ENCODE results near the gene DPM2.

DPM2 gene

GRCh38 chr9:127949827-127950512 lies 12.3 kb upstream of the DPM2 start:
- no peak overlapping the region for H3K4me3 ChIP-seq (ENCODE audit: low read length)
- DNase-seq (ENCODE audit: low read depth) = no peak
- no peak overlapping the region for H3K9ac ChIP-seq (ENCODE audit: low read length)
- no peaks in the 10 kb centered on the region for H3K9me3 ChIP-seq (ENCODE audit: control insufficient read depth, low read length)
- H3K36me3 ChIP-seq (ENCODE audit: control insufficient read depth, insufficient read depth, low read length, severe bottlenecking) = peaks cover 5% of the 10 kb centered on the region
- peaks cover 9% of the 10 kb centered on the region for H3K4me1 ChIP-seq (ENCODE audit: control insufficient read depth, insufficient read depth, low read length)
- no peaks in the 10 kb centered on the region for H3K27me3 ChIP-seq (replicated peaks; ENCODE audit: control insufficient read depth, insufficient read depth, low read length)

GRCh38 chr9:127947841-127948710 lies 10.4 kb upstream of the DPM2 start:
- Histone ChIP-seq H3K9me3 (ENCODE audit: control insufficient read depth, low read length) (no peaks in the 10 kb centered on the region), H3K9ac (ENCODE audit: low read length) (no peak overlapping the region), H3K36me3 (ENCODE audit: control insufficient read depth, insufficient read depth, low read length, severe bottlenecking) (peaks cover 16% of the 10 kb centered on the region), H3K4me1 (ENCODE audit: control insufficient read depth, insufficient read depth, low read length) (peaks cover 9% of the 10 kb centered on the region), H3K27me3 (replicated peaks; ENCODE audit: control insufficient read depth, insufficient read depth, low read length) (no peaks in the 10 kb centered on the region), H3K4me3 (ENCODE audit: low read length) (no peak overlapping the region)
- no peak for DNase-seq (ENCODE audit: low read depth)

- H3K27me3 ChIP-seq (replicated peaks; ENCODE audit: control insufficient read depth, insufficient read depth, low read length) = no peaks in the 10 kb centered on the region
- H3K4me3 ChIP-seq (ENCODE audit: low read length) = no peak overlapping the region
- DNase-seq (ENCODE audit: low read depth) = no peak
- no peaks in the 10 kb centered on the region for H3K9me3 ChIP-seq (ENCODE audit: control insufficient read depth, low read length)
- H3K36me3 ChIP-seq (ENCODE audit: control insufficient read depth, insufficient read depth, low read length, severe bottlenecking) = peaks cover 21% of the 10 kb centered on the region
- peaks cover 9% of the 10 kb centered on the region for H3K4me1 ChIP-seq (ENCODE audit: control insufficient read depth, insufficient read depth, low read length)
- H3K9ac ChIP-seq (ENCODE audit: low read length) = peak overlapping the region; percentile 34
These were observed 9.1 kb upstream of the DPM2 start for GRCh38 chr9:127946728-127947127.

GRCh38 chr9:127945942-127946341 lies 8.3 kb upstream of the DPM2 start:
- DNase-seq (ENCODE audit: low read depth) = no peak
- Histone ChIP-seq H3K27me3 (replicated peaks; ENCODE audit: control insufficient read depth, insufficient read depth, low read length) (no peaks in the 10 kb centered on the region), H3K9me3 (ENCODE audit: control insufficient read depth, low read length) (no peaks in the 10 kb centered on the region), H3K4me1 (ENCODE audit: control insufficient read depth, insufficient read depth, low read length) (peaks cover 9% of the 10 kb centered on the region), H3K4me3 (ENCODE audit: low read length) (no peak overlapping the region), H3K36me3 (ENCODE audit: control insufficient read depth, insufficient read depth, low read length, severe bottlenecking) (peaks cover 21% of the 10 kb centered on the region), H3K9ac (ENCODE audit: low read length) (no peak overlapping the region)

- Histone ChIP-seq H3K27me3 (replicated peaks; ENCODE audit: control insufficient read depth, insufficient read depth, low read length) (no peaks in the 10 kb centered on the region), H3K9ac (ENCODE audit: low read length) (no peak overlapping the region), H3K4me1 (ENCODE audit: control insufficient read depth, insufficient read depth, low read length) (peaks cover 9% of the 10 kb centered on the region), H3K36me3 (ENCODE audit: control insufficient read depth, insufficient read depth, low read length, severe bottlenecking) (peaks cover 21% of the 10 kb centered on the region), H3K4me3 (ENCODE audit: low read length) (no peak overlapping the region), H3K9me3 (ENCODE audit: control insufficient read depth, low read length) (no peaks in the 10 kb centered on the region)
- DNase-seq (ENCODE audit: low read depth) = no peak
These were observed 7.7 kb upstream of the DPM2 start for GRCh38 chr9:127945338-127945737.

DNA sequence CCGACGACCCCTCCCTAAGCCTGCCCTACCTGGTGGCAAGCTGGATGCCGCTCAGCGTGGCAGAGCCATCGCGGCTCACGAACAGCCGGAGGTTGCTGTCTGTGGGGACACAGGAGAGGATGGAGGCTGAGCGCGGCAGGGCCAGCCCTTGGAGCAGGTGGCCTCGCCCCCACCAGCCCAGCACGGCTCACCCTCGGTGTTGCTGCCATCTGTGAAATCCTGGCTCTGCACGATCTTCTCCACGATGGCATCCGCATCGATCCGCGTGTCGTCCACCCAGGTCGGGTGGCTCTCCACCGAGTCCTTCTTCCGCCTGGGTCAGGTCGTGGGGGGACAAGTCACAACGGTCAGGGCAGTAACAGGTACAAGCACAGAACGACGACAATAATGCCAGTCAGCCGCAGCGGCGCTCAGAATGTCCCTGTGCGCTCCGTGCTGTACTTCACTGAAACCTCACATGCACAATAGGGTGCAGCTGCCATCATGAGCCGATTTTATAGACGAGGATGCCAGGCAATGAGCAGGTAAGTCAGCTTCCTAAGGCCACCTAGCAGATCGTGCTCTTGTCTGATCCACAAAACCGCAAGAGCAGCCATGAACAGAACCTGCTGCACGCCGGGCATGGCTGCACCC lies 7.0 kb upstream of the DPM2 start:
- no peaks in the 10 kb centered on the region for H3K27me3 ChIP-seq (replicated peaks; ENCODE audit: control insufficient read depth, insufficient read depth, low read length)
- H3K9me3 ChIP-seq (ENCODE audit: control insufficient read depth, low read length) = no peaks in the 10 kb centered on the region
- H3K4me3 ChIP-seq (ENCODE audit: low read length) = no peak overlapping the region
- H3K4me1 ChIP-seq (ENCODE audit: control insufficient read depth, insufficient read depth, low read length) = peaks cover 9% of the 10 kb centered on the region
- no peak for DNase-seq (ENCODE audit: low read depth)
- peaks cover 21% of the 10 kb centered on the region for H3K36me3 ChIP-seq (ENCODE audit: control insufficient read depth, insufficient read depth, low read length, severe bottlenecking)
- H3K9ac ChIP-seq (ENCODE audit: low read length) = no peak overlapping the region

- H3K9ac ChIP-seq (ENCODE audit: low read length) = no peak overlapping the region
- H3K27me3 ChIP-seq (replicated peaks; ENCODE audit: control insufficient read depth, insufficient read depth, low read length) = no peaks in the 10 kb centered on the region
- peaks cover 9% of the 10 kb centered on the region for H3K4me1 ChIP-seq (ENCODE audit: control insufficient read depth, insufficient read depth, low read length)
- peaks cover 21% of the 10 kb centered on the region for H3K36me3 ChIP-seq (ENCODE audit: control insufficient read depth, insufficient read depth, low read length, severe bottlenecking)
- DNase-seq (ENCODE audit: low read depth) = peak; percentile 86
- no peak overlapping the region for H3K4me3 ChIP-seq (ENCODE audit: low read length)
- no peaks in the 10 kb centered on the region for H3K9me3 ChIP-seq (ENCODE audit: control insufficient read depth, low read length)
These were observed 6.1 kb upstream of the DPM2 start for GRCh38 chr9:127943731-127944144.

DNA sequence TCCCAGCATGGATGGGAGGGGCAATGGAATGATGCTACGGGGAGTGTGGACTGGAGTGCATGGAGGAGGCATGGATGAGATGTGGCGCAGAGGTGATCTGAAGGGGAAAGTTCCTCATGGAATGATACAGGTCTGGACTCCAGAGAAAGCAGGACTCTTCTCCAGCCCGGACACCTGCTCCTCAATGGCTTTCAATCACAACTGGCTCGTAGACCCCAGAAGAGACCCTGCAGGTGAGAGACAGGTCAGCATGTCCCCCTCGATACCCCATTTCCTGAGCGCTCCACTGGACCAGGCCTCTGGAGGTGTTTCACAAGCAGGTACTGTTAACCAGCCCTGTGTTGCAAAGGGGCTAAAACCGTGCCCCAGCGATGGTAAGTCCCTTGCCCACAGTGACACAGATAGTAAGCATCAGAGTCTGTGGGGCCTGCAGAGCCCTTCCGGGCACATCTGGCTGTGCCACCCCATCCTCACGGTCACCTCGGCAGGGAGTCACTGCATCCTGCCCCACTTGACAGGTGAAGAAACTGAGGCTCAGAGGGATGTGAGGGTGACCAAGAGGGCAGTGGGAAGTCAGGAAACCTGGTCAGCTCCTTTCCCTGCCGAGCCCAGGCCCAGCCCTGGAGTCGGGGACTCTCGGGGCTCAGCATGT lies 5.5 kb upstream of the DPM2 start:
- DNase-seq (ENCODE audit: low read depth) = no peak
- H3K9ac ChIP-seq (ENCODE audit: low read length) = no peak overlapping the region
- H3K4me1 ChIP-seq (ENCODE audit: control insufficient read depth, insufficient read depth, low read length) = peaks cover 14% of the 10 kb centered on the region
- H3K9me3 ChIP-seq (ENCODE audit: control insufficient read depth, low read length) = no peaks in the 10 kb centered on the region
- H3K4me3 ChIP-seq (ENCODE audit: low read length) = no peak overlapping the region
- no peaks in the 10 kb centered on the region for H3K27me3 ChIP-seq (replicated peaks; ENCODE audit: control insufficient read depth, insufficient read depth, low read length)
- H3K36me3 ChIP-seq (ENCODE audit: control insufficient read depth, insufficient read depth, low read length, severe bottlenecking) = peaks cover 21% of the 10 kb centered on the region

- Histone ChIP-seq H3K4me3 (ENCODE audit: low read length) (no peak overlapping the region), H3K9me3 (ENCODE audit: control insufficient read depth, low read length) (no peaks in the 10 kb centered on the region), H3K4me1 (ENCODE audit: control insufficient read depth, insufficient read depth, low read length) (peaks cover 18% of the 10 kb centered on the region), H3K27me3 (replicated peaks; ENCODE audit: control insufficient read depth, insufficient read depth, low read length) (no peaks in the 10 kb centered on the region), H3K9ac (ENCODE audit: low read length) (no peak overlapping the region), H3K36me3 (ENCODE audit: control insufficient read depth, insufficient read depth, low read length, severe bottlenecking) (peaks cover 21% of the 10 kb centered on the region)
- peak; percentile 78 for DNase-seq (ENCODE audit: low read depth)
These were observed 4.8 kb upstream of the DPM2 start for GRCh38 chr9:127942216-127943010.

GRCh38 chr9:127941961-127942215 lies 4.2 kb upstream of the DPM2 start:
- Histone ChIP-seq H3K27me3 (replicated peaks; ENCODE audit: control insufficient read depth, insufficient read depth, low read length) (no peaks in the 10 kb centered on the region), H3K36me3 (ENCODE audit: control insufficient read depth, insufficient read depth, low read length, severe bottlenecking) (peaks cover 21% of the 10 kb centered on the region)
- DNase-seq (ENCODE audit: low read depth) = no peak

More at GRCh38 chr9:127941961-127942215, 4.2 kb upstream of the DPM2 start:
- peaks cover 19% of the 10 kb centered on the region for H3K4me1 ChIP-seq (ENCODE audit: control insufficient read depth, insufficient read depth, low read length)
- H3K9me3 ChIP-seq (ENCODE audit: control insufficient read depth, low read length) = no peaks in the 10 kb centered on the region
- no peak overlapping the region for H3K9ac ChIP-seq (ENCODE audit: low read length)
- no peak overlapping the region for H3K4me3 ChIP-seq (ENCODE audit: low read length)
